CD4-positive, CD25-positive, alpha-beta regulatory T cell (primary cell): ENCODE measurements around the gene C11orf21. TPM values are rescaled to one million over a fixed set of nuclear protein-coding genes. Genes with fewer than 3 reads are reported as not detected.

Experiments used
- ATAC-seq, 2 donors: fragments of 150-1000 bp; cut with Tn5 transposase; one replicate each; pipeline ENCODE4 v1.10.0; 2021; ENCODE audit warnings: low read depth in 2 of 2, moderate number of reproducible peaks in 2 of 2, moderate library complexity in 1 of 2
- DNase-seq, 3 donors: peaks; one replicate each; pipeline versions ENCODE4 v3.0.0 to v3.0.0-alpha.2; 2012 to 2022; ENCODE audit warnings: mixed read lengths in 1 of 3
- H3K27ac ChIP-seq: one replicate; pipeline ENCODE4 v1.7.0; 2013; ENCODE audit warnings: mild to moderate bottlenecking, low read length; ENCODE audit not compliant: insufficient read depth, poor library complexity, severe bottlenecking
- H3K27me3 ChIP-seq: one replicate; pipeline ENCODE4 v1.7.0; 2013; ENCODE audit warnings: low read length; ENCODE audit not compliant: control insufficient read depth, insufficient read depth
- H3K36me3 ChIP-seq: one replicate; pipeline ENCODE4 v1.7.0; 2013; ENCODE audit warnings: mild to moderate bottlenecking, low read length, moderate library complexity; ENCODE audit not compliant: control insufficient read depth, insufficient read depth
- H3K4me1 ChIP-seq: 2 replicates; pipeline ENCODE4 v1.7.0; 2013; ENCODE audit warnings: mild to moderate bottlenecking, low read length; ENCODE audit not compliant: insufficient read depth, control insufficient read depth, poor library complexity, severe bottlenecking
- H3K4me3 ChIP-seq: one replicate; pipeline ENCODE4 v1.7.0; 2013; ENCODE audit warnings: low read depth, mild to moderate bottlenecking, low read length, moderate library complexity
- H3K9me3 ChIP-seq, 2 experiments: 1 replicate in 1 of 2; 2 replicates in 1 of 2; pipeline ENCODE4 v1.7.0; 2013; ENCODE audit warnings: low read length in 2 of 2, mild to moderate bottlenecking in 1 of 2, moderate library complexity in 1 of 2; ENCODE audit not compliant: control insufficient read depth in 2 of 2
- H3K27ac Mint-ChIP-seq, 3 donors: one replicate each; pipeline ENCODE4 v1.8.0; 2020 to 2022; ENCODE audit warnings: mild to moderate bottlenecking in 3 of 3, mixed read lengths in 3 of 3, moderate library complexity in 2 of 3
- H3K27me3 Mint-ChIP-seq: one replicate; pipeline ENCODE4 v1.8.0; 2022; ENCODE audit warnings: mild to moderate bottlenecking, mixed read lengths
- H3K36me3 Mint-ChIP-seq: one replicate; pipeline ENCODE4 v1.8.0; 2020; ENCODE audit warnings: mixed read lengths
- H3K4me1 Mint-ChIP-seq, 4 donors: one replicate each; pipeline ENCODE4 v1.8.0; 2020 to 2022; ENCODE audit warnings: mixed read lengths in 4 of 4, mild to moderate bottlenecking in 1 of 4
- H3K4me3 Mint-ChIP-seq, 4 donors: one replicate each; pipeline ENCODE4 v1.8.0; 2020 to 2022; ENCODE audit warnings: mild to moderate bottlenecking in 4 of 4, mixed read lengths in 4 of 4, moderate library complexity in 3 of 4
- H3K9me3 Mint-ChIP-seq, 7 donors: one replicate each; pipeline ENCODE4 v1.8.0; 2020 to 2022; ENCODE audit warnings: mixed read lengths in 7 of 7, mild to moderate bottlenecking in 3 of 7, moderate library complexity in 2 of 7
- polyA plus RNA-seq, 4 donors: library from polyadenylated mRNA; unstranded; fragments of 300-500 nt; fragmentation: Illumina TruSeq; gene quantifications; one replicate each; pipeline ENCODE4 v1.2.3, GENCODE V29; 2021
- total RNA-seq: library from RNA; stranded (reverse); gene quantifications from one replicate; pipeline ENCODE4 v1.2.3, GENCODE V29; 2022

C11orf21 gene
- total and polyA plus RNA-seq, 5 donors from 2014 or later: 11.9 to 41.8 (median 16.8) TPM

DNA sequence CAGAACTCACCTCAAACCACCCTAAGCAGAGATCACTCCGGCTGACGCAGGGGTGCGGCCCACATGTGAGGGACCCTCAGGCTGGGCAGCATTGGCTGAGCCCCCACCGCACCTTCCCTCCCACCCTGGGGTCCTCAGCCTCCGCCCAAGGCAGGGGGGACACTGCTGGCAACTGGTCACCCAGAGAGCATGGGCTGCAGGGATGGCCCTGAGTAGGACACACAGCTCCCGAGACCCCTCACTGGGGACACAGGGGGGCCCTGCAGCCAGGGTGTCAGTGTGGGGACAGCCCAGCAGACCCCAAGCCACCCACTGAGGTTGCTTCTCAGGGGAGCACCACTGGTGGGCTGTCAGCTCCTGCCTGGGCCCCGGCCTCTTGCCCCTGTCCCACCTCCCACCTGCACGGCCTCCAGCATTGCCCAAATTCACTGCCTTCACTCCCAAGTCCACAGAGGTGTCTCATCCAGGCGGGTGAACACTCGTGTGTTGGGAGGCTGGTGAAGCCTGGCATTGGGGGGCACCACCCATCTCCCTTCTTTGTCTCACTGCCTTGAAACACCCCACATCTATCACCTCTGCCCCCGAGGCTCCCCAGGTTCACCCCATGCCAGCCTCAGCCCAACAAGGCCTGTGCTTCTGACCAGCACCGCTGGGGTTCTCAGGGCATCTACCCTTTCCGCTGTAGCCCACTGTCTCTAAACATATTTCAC is 4.7 kb downstream of the C11orf21 start:
- Mint-ChIP-seq H3K27me3 (peaks cover 5% of the 10 kb centered on the region), H3K4me3 (no peak overlapping the region), H3K36me3 (peaks cover 10% of the 10 kb centered on the region), H3K4me1 (peaks cover 0 to 53% (median 17%) of the 10 kb centered on the region in 4 donors), H3K9me3 (no peaks in the 10 kb centered on the region), H3K27ac (peak overlapping the region in 2 of 3 donors; percentile 86 to 91)
- Histone ChIP-seq H3K27me3 (no peaks in the 10 kb centered on the region), H3K9me3 (no peaks in the 10 kb centered on the region), H3K36me3 (no peaks in the 10 kb centered on the region), H3K4me3 (no peak overlapping the region), H3K27ac (no peak overlapping the region), H3K4me1 (peaks cover 42% of the 10 kb centered on the region)
- ATAC-seq (no peak), DNase-seq (no peak)

DNA sequence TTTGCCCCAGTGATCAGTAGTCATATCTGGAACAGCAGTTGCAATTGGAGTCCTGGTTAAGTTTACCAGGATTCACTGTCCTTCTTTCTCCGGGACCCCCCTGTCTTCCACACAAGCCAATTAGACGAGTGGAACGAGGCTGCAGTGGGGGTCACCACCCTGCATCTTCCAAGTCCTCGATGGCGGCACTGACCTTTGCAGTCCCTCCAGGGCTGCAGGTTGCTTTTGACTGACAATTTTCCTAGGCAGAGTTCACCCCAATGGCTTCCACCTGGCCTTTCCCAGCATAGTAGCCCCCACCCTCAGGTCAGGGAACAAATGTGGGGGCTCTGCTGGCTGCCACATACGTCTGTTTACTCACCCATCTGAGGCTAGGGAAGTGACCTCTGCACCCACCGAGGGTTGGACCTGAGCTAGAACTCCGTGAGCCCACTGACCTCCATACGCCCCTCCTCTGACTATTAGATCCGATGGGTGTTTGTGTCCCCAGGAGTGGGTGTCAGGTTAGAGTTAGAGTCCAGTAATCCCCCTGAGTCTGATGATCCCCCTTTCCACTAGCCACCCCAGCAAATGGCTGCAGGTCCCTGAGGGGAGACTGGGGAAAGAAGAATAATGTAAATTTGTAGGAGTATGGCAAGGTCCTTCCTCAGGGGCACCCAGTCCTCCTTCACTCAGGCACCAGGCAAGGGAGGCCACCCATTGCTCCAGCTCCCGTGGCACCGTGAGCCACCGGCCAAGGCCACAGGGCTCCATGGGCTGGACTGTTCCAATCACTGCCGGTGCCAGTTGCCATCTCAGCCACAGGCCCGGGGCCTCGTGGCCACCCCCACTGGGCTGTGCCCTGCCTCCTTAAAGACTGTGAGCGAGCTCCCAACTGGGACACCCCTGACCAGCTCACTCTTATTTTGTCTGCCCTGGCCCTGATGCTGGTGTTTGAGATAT is 5.5 kb downstream of the C11orf21 start:
- ATAC-seq (no peak), DNase-seq (no peak)
- peak overlapping the region in 2 of 4 donors; percentile 23 to 38 for H3K4me3 Mint-ChIP-seq
- Histone ChIP-seq H3K4me3 (no peak overlapping the region), H3K27ac (no peak overlapping the region), H3K4me1 (peaks cover 34% of the 10 kb centered on the region), H3K27me3 (no peaks in the 10 kb centered on the region), H3K9me3 (no peaks in the 10 kb centered on the region), H3K36me3 (no peaks in the 10 kb centered on the region)
- H3K27me3 Mint-ChIP-seq: peaks cover 5% of the 10 kb centered on the region
- peaks cover 0 to 46% (median 13%) of the 10 kb centered on the region in 4 donors for H3K4me1 Mint-ChIP-seq
- H3K27ac Mint-ChIP-seq: peak overlapping the region in 2 of 3 donors; percentile 59 to 76
- H3K36me3 Mint-ChIP-seq: peaks cover 10% of the 10 kb centered on the region
- no peaks in the 10 kb centered on the region for H3K9me3 Mint-ChIP-seq

DNA sequence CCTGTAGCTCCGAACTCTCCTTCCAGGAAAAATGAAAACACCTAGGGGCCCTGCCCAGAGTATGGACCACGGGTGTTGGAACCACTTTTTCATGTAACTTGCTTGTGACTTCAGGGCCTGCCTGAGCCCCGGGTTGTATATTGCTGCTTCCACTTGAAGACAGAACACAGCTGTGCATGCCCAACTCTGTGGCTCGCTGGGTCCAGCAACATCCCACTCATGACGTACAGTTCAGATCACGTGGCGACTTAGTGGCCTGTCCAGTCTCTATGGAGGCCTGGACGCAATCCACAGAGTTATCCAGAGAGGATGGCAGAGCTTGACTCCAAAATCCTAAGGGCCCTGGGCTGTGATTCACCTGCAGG is 6.8 kb downstream of the C11orf21 start:
- peak overlapping the region; percentile 20 to 63 (median 34) for H3K27ac Mint-ChIP-seq
- DNase-seq (no peak), ATAC-seq (no peak)
- no peaks in the 10 kb centered on the region for H3K9me3 Mint-ChIP-seq
- no peaks in the 10 kb centered on the region for H3K9me3 ChIP-seq
- peak overlapping the region in 1 of 4 donors; percentile 38 for H3K4me3 Mint-ChIP-seq
- H3K4me1 ChIP-seq: peaks cover 23% of the 10 kb centered on the region
- no peaks in the 10 kb centered on the region for H3K27me3 ChIP-seq
- peaks cover 0 to 41% (median 11%) of the 10 kb centered on the region in 4 donors for H3K4me1 Mint-ChIP-seq
- peaks cover 5% of the 10 kb centered on the region for H3K27me3 Mint-ChIP-seq
- H3K4me3 ChIP-seq: no peak overlapping the region
- H3K36me3 Mint-ChIP-seq: peaks cover 12% of the 10 kb centered on the region
- H3K36me3 ChIP-seq: no peaks in the 10 kb centered on the region
- no peak overlapping the region for H3K27ac ChIP-seq

GRCh38 chr11:2293984-2294925 is 7.5 kb downstream of the C11orf21 start:
- peaks cover 0 to 42% (median 9%) of the 10 kb centered on the region in 4 donors for H3K4me1 Mint-ChIP-seq
- H3K9me3 Mint-ChIP-seq: no peaks in the 10 kb centered on the region
- Histone ChIP-seq H3K27ac (no peak overlapping the region), H3K4me3 (no peak overlapping the region), H3K36me3 (no peaks in the 10 kb centered on the region), H3K27me3 (no peaks in the 10 kb centered on the region), H3K9me3 (no peaks in the 10 kb centered on the region), H3K4me1 (peaks cover 17% of the 10 kb centered on the region)
- peaks cover 5% of the 10 kb centered on the region for H3K27me3 Mint-ChIP-seq
- H3K27ac Mint-ChIP-seq: peak overlapping the region; percentile 20 to 63 (median 62)
- ATAC-seq: no peak
- H3K4me3 Mint-ChIP-seq: peak overlapping the region in 1 of 4 donors; percentile 83
- H3K36me3 Mint-ChIP-seq: peaks cover 18% of the 10 kb centered on the region
- peak in 1 of 3 donors; percentile 0 for DNase-seq

DNA sequence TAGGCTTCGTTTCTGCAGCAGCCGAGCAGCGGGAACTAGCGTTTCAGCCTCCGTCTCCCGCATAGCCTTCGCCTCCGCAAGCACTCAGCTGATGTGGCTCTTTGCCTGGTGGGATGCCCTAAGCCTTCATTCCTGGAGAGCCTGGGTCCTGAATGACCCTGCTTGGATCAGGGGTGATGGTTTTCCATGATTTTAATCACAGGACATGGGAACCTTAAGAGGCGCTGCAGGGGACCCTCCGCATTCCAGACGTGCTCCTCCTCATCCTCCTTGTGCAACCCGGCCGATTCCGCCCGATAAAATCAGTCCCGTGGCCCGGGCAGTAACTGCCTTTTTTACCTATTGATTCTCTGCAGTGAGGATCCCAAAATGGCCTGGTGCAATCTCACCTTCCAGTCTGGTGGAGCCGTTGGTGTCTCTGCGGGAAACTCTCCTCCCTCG is 8.2 kb downstream of the C11orf21 start:
- no peak for DNase-seq
- H3K27me3 Mint-ChIP-seq: peaks cover 5% of the 10 kb centered on the region
- H3K4me3 ChIP-seq: no peak overlapping the region
- no peaks in the 10 kb centered on the region for H3K9me3 ChIP-seq
- H3K27ac ChIP-seq: no peak overlapping the region
- H3K36me3 Mint-ChIP-seq: peaks cover 19% of the 10 kb centered on the region
- peaks cover 0 to 39% (median 10%) of the 10 kb centered on the region in 4 donors for H3K4me1 Mint-ChIP-seq
- no peaks in the 10 kb centered on the region for H3K27me3 ChIP-seq
- no peaks in the 10 kb centered on the region for H3K36me3 ChIP-seq
- no peak for ATAC-seq
- no peaks in the 10 kb centered on the region for H3K9me3 Mint-ChIP-seq
- no peak overlapping the region for H3K4me3 Mint-ChIP-seq
- peaks cover 10% of the 10 kb centered on the region for H3K4me1 ChIP-seq
- peak overlapping the region in 1 of 3 donors; percentile 62 for H3K27ac Mint-ChIP-seq

DNA sequence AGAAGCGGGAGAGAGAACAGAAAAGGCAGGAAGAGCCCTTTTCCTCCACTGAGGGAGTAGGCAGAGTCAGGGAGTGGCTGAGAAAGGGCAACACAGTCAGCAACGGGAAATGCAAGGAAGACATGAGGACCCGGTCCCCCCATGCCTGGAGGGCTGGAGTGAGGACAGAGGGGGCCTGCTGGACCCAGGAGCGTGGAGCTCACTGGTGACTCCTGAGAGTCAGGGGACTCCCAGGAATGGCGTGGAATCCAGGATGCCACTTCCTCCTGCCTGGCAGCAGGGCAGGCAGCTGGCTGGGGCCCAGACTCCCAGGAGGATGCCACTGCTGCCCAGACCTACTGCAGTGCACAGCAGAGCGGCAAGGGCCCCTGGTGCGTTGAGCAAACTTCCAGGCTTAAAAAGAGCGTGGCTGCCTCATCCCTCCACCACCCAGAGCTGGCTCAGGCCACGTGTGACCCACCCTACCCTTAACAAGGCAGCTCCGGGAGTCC is 11.3 kb downstream of the C11orf21 start:
- Mint-ChIP-seq H3K27ac (peak overlapping the region in 1 of 3 donors; percentile 87), H3K4me3 (no peak overlapping the region), H3K4me1 (peaks cover 0 to 37% (median 7%) of the 10 kb centered on the region in 4 donors), H3K9me3 (no peaks in the 10 kb centered on the region), H3K27me3 (peaks cover 5% of the 10 kb centered on the region), H3K36me3 (peaks cover 12% of the 10 kb centered on the region)
- DNase-seq (no peak), ATAC-seq (no peak)
- H3K4me1 ChIP-seq: peaks cover 6% of the 10 kb centered on the region
- no peaks in the 10 kb centered on the region for H3K9me3 ChIP-seq
- no peak overlapping the region for H3K4me3 ChIP-seq
- H3K27me3 ChIP-seq: no peaks in the 10 kb centered on the region
- no peak overlapping the region for H3K27ac ChIP-seq
- H3K36me3 ChIP-seq: no peaks in the 10 kb centered on the region

DNA sequence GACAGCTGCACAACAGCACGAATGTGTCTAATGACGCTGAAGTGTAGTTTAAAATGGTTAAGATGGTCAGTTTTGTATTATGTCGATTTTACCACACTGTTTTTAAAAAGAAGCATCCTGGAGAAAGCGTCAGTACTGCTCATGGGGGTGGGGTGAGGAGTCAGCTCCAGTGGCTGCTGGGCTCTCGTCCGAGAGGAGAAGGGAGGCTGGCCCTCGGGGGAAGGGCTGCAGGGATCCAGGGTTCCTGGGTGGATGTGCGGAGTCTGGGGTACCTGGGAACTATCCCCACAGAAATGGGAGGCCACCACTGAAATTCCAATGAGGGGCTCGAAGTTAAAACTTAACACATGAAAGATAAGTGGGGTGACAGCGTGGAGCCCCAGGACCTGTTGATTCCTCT is 11.9 kb downstream of the C11orf21 start:
- Mint-ChIP-seq H3K27ac (peak overlapping the region in 1 of 3 donors; percentile 87), H3K36me3 (peaks cover 13% of the 10 kb centered on the region), H3K27me3 (peaks cover 4% of the 10 kb centered on the region), H3K9me3 (peaks cover 0 to 2% (median 0%) of the 10 kb centered on the region in 7 donors), H3K4me3 (no peak overlapping the region), H3K4me1 (peaks cover 0 to 34% (median 7%) of the 10 kb centered on the region in 4 donors)
- Histone ChIP-seq H3K4me1 (peaks cover 6% of the 10 kb centered on the region), H3K9me3 (no peaks in the 10 kb centered on the region), H3K36me3 (no peaks in the 10 kb centered on the region), H3K27ac (no peak overlapping the region), H3K4me3 (no peak overlapping the region), H3K27me3 (no peaks in the 10 kb centered on the region)
- no peak for DNase-seq
- ATAC-seq: no peak
